HFFc6 (cell line): ENCODE data around the gene UQCR11. TPM values are rescaled to one million over a fixed set of nuclear protein-coding genes. Genes with fewer than 3 reads are reported as not detected.

Experiments used
- DNase-seq: peaks from one replicate; pipeline ENCODE4 v3.0.0-alpha.2; 2018
- H3K27ac Mint-ChIP-seq: 2 replicates; pipeline ENCODE4 v1.8.0; 2020; ENCODE audit warnings: mild to moderate bottlenecking, mixed read lengths
- H3K27me3 Mint-ChIP-seq: 2 replicates; pipeline ENCODE4 v1.8.0; 2021; ENCODE audit warnings: mild to moderate bottlenecking, moderate library complexity, mixed read lengths; ENCODE audit not compliant: insufficient read depth
- H3K36me3 Mint-ChIP-seq: 2 replicates; pipeline ENCODE4 v1.8.0; 2021; ENCODE audit warnings: low read depth, mixed read lengths
- H3K4me1 Mint-ChIP-seq: 2 replicates; pipeline ENCODE4 v1.8.0; 2020; ENCODE audit warnings: low read depth, mixed read lengths
- H3K4me3 Mint-ChIP-seq: 2 replicates; pipeline ENCODE4 v1.8.0; 2020; ENCODE audit warnings: mild to moderate bottlenecking, moderate library complexity, mixed read lengths
- H3K9me3 Mint-ChIP-seq: 2 replicates; pipeline ENCODE4 v1.8.0; 2020; ENCODE audit warnings: mild to moderate bottlenecking, mixed read lengths
- long read RNA-seq: library from polyadenylated mRNA; unstranded; transcript quantifications from one replicate; pipeline ENCODE4 v2.0.0, GENCODE V29; 2019
- total RNA-seq, 6 experiments: library from RNA; stranded (reverse); fragmentation: NEBNext Ultra II Directional; extraction: Animal tissue kit (Norgen Biotek cat#: 25700); gene quantifications; 2 replicates in 1 of 6; 3 replicates in 5 of 6; pipeline ENCODE4 v1.2.3, GENCODE V29; 2021
- TF ChIP-seq, protein P1 (sequence below): fragments of 200-600 bp; sonication (generic); IDR thresholded peaks from 2 replicates; pipeline ENCODE4 v1.5.0; 2021; ENCODE audit warnings: antibody characterized with exemption, mild to moderate bottlenecking

UQCR11 gene
- 100 to 1,000 TPM; 178 to 319 (median 252) TPM for total RNA-seq
- long read RNA-seq, transcript UQCR11-203 (3 exons, 1,324 nt) = major isoform, 362 of 367 reads
- long read RNA-seq, partial matches to known transcripts = 0 of 367 reads
- long read RNA-seq, other reads (novel, unspliced or antisense) = 4 of 367 reads

DNA sequence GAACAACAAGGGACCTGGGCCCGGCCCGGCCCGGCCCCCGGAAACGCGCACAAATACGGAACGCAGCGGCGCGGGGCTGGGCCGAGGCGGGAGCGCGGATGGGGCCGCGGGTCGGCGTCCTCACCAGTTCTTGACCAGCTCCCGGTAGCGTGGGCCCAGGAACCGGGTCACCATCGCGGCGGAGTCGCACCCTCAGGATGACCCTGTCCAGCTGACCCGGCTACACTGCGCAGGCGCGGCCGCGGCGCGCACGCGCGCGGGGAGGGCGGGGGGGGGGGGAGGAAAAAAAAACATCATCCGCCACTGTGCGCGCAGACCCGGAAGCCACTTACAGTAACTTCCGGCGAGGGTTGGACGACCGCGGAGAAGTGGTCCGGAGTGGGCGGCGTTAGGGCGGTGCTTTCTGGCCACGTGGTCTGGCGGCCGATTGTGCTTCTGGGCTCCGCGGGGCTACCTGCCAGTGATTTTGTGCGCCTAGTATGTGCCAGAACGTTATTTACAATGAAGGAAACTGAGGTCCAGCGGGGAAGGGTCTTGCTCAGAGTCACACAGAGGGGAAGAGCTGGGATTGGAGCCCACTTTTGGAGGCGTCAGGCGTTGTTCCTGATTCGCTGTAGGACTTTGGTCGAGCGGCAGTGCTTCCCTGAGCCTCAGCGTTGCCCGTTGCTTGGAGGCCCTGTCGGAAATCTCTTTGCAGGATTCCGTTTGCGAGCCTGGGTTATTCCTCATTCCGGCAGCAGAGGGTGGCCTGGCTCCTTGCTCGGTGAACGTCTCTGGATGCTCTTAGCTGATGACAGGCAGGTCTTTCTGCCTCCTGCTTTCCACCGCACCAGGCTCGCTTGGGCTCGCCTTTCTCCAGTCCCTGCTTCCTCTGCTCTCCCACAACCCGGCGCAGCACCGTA lies at the start of gene UQCR11:
UQCR11 (minus strand) TSS at position 227 of the 902 bp plus-strand sequence; CDS start at position 174, 53 bp downstream.
- H3K27me3 Mint-ChIP-seq = peaks cover 7% of the 10 kb centered on the region
- H3K9me3 Mint-ChIP-seq = no peaks in the 10 kb centered on the region
- peak within 1 kb of the TSS; percentile 93 for H3K4me3 Mint-ChIP-seq
- peak within 1 kb of the TSS; percentile 98 for H3K27ac Mint-ChIP-seq
- peaks cover 25% of the 10 kb centered on the region for H3K4me1 Mint-ChIP-seq
- DNase-seq = peak; percentile 98
- H3K36me3 Mint-ChIP-seq = peaks cover 9% of the 10 kb centered on the region
- TF ChIP-seq, protein P1, sequence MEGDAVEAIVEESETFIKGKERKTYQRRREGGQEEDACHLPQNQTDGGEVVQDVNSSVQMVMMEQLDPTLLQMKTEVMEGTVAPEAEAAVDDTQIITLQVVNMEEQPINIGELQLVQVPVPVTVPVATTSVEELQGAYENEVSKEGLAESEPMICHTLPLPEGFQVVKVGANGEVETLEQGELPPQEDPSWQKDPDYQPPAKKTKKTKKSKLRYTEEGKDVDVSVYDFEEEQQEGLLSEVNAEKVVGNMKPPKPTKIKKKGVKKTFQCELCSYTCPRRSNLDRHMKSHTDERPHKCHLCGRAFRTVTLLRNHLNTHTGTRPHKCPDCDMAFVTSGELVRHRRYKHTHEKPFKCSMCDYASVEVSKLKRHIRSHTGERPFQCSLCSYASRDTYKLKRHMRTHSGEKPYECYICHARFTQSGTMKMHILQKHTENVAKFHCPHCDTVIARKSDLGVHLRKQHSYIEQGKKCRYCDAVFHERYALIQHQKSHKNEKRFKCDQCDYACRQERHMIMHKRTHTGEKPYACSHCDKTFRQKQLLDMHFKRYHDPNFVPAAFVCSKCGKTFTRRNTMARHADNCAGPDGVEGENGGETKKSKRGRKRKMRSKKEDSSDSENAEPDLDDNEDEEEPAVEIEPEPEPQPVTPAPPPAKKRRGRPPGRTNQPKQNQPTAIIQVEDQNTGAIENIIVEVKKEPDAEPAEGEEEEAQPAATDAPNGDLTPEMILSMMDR = peak; percentile 76

DNA sequence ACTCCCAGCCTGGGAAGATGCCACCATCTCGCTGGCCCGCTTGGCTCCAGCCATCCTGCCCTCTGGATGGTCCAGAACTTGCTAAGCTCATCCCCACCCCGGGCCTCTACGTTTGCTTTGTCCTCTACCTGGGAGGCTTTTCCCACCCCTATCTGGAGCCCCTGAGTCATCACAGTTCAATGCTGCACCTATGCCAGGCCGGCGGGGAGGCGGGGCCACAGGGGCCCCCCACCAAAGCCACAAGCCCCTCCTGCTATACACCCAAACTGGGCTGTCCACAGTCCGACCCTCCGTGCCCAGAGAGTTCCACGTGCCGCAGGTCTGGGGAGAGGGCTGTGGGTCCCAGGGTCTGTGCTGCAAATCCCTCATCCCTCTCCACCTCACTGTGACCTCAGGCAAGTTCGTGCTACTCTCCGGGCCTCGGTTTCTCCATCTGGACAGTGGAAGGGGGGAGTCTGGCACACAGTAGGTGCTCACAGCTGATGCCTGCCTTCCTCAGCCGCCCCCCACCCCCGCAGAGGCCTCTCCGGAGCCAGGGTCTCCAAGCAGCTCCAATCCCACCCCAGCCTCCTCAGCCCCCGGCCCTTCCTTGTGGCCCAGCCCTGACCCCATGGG lies 49.0 kb upstream of the UQCR11 start:
- Mint-ChIP-seq H3K4me3 (no peak overlapping the region), H3K36me3 (no peaks in the 10 kb centered on the region), H3K27me3 (peaks cover 8% of the 10 kb centered on the region), H3K4me1 (peaks cover 9% of the 10 kb centered on the region), H3K27ac (0 out of 2 replicates have a peak overlapping the region, but pooled peaks have one; percentile 45), H3K9me3 (no peaks in the 10 kb centered on the region)
- DNase-seq = no peak
- TF ChIP-seq, protein P1 = no peak

DNA sequence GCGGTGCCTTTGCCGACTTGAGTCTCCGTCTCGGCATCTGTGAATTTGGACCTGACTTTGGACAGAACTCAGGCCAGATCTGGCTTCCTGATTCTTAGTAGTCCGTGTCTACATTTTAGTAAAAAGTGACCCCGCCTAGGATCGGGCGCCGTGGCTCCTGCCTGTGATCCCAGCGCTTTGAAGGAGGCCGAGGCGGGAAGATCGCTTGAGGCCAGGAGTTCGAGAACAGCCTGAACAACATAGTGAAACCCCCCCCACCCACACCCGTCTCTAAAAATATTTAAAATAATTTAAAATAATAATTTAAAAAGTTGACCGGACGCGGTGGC lies 48.0 kb upstream of the UQCR11 start:
- H3K27me3 Mint-ChIP-seq = peaks cover 6% of the 10 kb centered on the region
- H3K36me3 Mint-ChIP-seq = no peaks in the 10 kb centered on the region
- peaks cover 9% of the 10 kb centered on the region for H3K4me1 Mint-ChIP-seq
- DNase-seq = no peak
- H3K27ac Mint-ChIP-seq = peak overlapping the region; percentile 90
- H3K9me3 Mint-ChIP-seq = no peaks in the 10 kb centered on the region
- peak overlapping the region; percentile 88 for H3K4me3 Mint-ChIP-seq
- TF ChIP-seq, protein P1 = no peak

DNA sequence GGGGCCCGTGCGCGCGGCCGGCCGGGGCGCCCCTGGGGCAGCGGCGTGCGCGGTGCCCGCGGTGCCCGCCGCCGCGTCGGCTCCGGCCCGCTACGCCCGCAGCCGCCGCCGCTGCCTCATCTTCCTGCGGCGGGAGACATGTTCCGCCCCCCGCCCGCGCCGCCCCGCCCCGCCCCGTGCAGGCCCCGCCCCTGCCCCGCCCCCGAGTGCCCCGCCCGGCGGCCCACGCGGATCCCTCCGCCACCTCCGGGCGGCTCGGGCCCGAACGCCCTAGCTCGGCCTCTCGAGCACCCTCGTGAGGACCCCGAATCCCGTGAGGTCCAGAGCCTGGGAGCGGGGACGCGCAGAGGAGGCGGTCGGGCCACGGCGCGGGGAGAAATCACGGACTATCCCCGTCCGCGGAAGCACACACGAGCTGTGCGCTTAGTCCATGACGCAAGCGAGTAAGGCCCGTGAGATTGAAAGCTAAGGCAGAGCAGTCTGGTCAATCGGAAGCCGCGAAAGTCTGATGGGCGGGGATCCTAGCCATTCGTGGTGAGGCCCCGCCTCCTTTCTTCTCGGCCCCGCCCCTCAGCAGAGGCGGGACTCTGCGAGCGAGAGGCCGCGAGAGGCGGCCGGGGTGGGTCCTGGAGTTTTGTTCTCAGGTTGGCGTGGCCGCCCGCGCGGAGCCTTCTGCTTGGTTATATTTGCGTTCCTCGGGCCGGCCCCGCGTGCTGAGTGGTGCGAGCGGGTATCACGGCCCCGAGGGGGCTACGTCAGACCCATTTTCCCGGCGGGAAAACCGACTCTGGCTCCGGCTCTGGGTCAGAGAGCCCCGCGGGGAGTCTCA lies 47.4 kb upstream of the UQCR11 start, which contains the start of gene TCF3:
TCF3 (minus strand) TSS at position 145 of the 829 bp plus-strand sequence. CDS start 2,367 bp downstream, outside the sequence.
- peak within 1 kb of the TSS; percentile 91 for H3K4me3 Mint-ChIP-seq
- peak; percentile 99 for DNase-seq
- peaks cover 6% of the 10 kb centered on the region for H3K27me3 Mint-ChIP-seq
- H3K4me1 Mint-ChIP-seq = peaks cover 9% of the 10 kb centered on the region
- H3K9me3 Mint-ChIP-seq = no peaks in the 10 kb centered on the region
- TF ChIP-seq, protein P1 = no peak
- H3K36me3 Mint-ChIP-seq = no peaks in the 10 kb centered on the region
- peak within 1 kb of the TSS; percentile 90 for H3K27ac Mint-ChIP-seq
